Cerebellar nuclear complex (tissue), 1 donor: ENCODE results near the gene HAUS3.
"Not testable (repeated sequence)": the region's sequence is repeated elsewhere in the genome, so short reads cannot be mapped to it uniquely, and the experiment has no call there.

Experiments used
- DNase-seq, 2 experiments: peaks; one replicate each; lab custom pipeline; 2025; lab: John Stamatoyannopoulos, UW

Gene HAUS3

DNA sequence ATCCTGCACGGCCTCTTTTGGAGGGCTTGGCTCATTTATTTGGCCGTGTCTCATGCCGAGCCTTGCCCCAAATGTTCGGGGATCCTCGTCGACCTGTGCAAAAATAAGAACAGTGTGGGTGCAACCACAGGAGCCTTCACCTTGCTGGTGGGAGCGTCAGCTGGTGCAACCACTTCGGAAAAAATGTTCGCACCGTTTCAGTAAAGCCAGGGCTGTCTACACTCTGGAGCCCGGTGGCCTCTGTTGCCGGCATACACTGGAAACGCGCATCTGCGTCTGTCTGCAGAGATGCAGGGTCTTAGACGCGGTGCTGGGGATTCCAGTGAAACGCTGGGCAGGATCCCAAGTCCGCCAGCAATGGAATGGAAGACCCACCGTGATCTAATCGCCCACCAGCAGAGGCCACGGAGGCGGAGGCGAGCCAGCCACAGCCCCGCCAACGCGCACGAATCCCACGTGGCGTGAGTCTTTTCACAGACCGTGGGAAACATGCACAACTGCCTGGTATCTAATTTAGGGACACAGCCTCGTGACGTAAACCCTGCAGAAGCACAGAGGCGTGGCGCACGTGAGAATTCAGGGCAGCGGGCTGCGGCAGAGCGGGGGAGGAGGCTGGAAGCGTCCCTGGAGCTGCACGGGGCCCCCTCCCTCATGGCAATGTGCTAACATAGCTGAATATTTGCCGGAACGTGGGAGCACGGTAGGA, 33.8 kb upstream of the HAUS3 start:
- no peak for DNase-seq

- not testable (repeated sequence) for DNase-seq
Measured at GRCh38 chr4:2275044-2275397, 33.1 kb upstream of the HAUS3 start.

DNA sequence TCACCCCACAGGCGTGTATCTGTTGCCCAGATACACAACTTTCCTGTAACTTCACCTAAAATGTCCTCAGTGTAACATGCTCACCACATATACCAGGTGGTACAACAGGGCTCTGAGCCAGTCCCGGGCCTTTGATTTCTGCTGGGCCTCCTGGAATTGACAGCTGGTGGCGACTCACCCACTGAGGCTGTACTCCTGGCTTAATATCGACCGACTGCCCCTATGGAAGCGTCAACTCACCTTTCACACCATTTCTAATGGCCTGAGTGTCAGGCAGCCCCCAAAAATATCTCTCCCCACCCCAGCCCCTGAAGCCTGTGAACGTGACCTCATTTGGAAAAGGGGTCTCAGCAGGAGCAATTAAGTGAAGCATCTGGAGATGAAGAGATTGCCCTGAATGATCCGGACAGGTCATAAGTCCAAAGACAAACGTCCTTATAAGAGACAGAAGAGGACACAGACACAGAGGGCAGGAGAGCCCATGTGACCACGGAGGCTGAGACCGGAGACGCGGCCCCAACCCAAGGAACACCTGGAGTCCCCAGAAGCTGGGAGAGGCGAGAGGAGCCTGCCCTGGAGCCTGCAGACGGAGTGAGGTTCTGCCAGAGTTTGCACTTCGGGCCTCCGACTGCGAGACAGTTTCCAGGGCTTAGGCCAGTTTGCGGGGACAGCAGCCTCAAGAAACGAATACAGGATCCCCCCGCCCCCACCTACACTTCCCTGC, 32.6 kb upstream of the HAUS3 start:
- no peak for DNase-seq

DNA sequence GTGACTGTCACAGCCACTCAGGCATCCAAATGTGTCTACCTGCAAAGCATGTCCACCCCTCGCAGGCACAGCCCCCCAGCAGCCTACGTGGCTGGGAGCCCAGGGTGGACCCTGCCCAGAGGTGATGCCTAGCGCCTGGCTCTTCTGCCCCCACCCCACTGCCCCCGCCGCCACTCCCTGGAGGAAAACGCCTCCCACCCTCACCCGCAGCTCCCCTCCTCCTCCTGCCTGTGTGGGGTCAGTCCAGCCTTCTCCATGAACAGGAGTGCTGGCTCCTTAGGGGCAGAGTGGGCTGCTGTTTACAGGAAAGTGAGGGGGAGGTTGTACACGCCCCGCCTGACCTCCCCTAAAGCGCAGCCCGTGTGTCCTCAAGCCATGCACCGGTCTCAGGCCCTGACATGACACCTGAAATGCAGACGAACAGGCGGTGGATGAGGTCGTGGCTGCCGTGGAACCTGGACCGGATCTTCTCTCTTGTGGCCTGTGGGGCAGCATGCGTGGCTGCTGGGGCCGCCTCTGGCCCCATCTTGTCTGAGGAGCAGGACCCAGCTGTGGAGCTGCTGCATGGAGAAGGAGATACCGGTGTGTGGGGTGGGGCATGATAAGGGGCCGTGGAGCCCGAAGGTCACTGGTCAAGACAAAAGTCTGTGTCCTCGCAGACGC, 31.9 kb upstream of the HAUS3 start:
- DNase-seq, result no peak

DNA sequence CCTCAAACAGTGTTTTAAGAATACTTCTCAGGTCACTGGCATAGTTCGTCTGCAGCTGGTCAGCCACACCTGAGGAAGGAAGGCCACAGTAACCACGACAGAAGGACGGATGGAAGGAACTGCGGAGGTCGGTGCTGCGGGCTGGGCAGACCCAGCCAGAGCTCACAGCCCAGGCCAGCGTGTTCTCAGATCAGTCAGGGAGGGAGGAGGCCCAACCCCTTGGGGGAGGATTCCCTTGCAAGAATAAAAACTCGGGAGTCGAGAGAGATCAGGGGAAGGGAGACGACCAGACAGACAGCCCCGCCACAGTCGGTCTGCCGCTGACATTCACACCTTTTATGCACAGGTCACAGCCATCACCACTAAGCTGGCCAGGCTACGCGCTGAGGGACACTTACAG, 31.3 kb upstream of the HAUS3 start:
- no peak for DNase-seq

GRCh38 chr4:2272828-2273120, 30.9 kb upstream of the HAUS3 start:
- DNase-seq, result no peak

GRCh38 chr4:2272026-2272827, 30.3 kb upstream of the HAUS3 start:
- peak; percentile 30 to 36 for DNase-seq

DNA sequence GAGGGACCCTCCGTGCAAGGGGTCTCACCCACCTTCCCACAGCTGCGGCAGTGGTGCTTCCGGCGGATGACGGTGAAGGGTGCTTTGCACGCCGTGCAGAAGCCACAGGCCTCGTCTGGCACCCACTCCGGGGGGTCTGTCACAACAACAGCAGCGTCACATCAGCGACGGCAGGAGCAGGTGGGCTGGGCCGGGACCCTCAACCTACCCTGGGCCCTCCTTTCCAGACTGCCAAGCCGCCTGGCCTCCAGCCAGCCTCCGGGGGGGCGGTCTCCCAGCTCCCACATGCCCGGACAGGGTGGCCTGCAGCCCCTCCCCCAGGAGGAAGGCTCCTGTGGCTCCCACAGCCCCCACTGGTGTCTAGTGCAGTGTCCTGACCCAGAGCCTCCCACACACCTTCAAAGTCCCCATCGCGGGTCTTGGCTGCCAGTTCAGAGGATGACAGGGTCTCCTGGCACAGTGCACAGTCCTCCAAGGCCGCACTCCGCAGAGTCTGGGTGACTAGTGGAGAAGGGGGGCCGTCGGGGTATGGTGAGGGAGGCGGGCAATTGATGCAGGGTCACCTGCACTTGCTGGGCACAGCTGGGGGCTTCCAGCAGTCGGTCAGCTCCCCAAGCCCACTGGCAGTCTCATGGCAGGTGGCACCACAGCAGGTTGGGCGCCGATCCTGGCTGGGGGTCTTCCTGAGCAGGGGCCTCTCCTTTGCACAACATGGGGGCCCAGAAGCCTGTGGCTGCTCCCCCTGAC, 29.5 kb upstream of the HAUS3 start:
- DNase-seq, result no peak

- no peak for DNase-seq
Measured at GRCh38 chr4:2270341-2271165, 28.6 kb upstream of the HAUS3 start.

GRCh38 chr4:2269618-2270163, 27.8 kb upstream of the HAUS3 start:
- no peak for DNase-seq

DNA sequence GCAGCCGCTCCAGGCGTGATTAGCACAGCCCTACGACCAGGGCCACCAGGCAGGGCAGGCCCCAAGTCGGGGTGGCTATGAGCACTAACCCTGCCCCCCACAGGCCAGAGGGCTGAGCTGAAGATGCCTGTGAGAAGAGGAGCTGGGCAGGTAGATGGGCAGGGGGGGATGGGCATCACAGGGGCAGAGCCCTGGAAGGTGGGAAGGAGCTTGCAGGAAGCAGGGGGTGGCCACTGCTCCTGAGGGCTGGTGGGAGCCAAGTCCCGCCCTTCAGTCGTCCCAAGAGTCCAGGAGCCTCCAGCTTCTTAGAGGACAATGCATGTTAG, 27.2 kb upstream of the HAUS3 start:
- DNase-seq, result no peak

GRCh38 chr4:2268357-2269205, 26.7 kb upstream of the HAUS3 start:
- no peak for DNase-seq

DNA sequence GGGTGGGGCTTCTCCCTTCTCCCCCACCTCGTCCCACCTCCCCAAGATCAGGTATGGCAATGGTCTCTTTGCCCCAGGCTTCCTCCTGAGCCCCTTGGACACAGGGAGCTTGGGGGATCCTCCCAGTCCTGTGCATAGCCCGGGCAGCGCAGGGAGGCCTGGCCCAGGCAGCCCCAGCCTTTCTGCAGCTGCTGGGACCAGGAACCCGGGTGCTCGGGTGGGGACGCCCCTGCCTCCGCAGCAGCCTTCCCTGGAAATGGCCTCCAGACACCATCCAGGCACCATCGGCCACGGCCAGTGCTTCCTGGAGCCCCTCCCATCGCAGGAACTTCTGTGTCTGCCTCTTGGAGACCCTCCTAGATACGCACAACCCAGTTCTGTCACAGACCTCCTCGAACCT, 25.9 kb upstream of the HAUS3 start:
- DNase-seq, result no peak

DNA sequence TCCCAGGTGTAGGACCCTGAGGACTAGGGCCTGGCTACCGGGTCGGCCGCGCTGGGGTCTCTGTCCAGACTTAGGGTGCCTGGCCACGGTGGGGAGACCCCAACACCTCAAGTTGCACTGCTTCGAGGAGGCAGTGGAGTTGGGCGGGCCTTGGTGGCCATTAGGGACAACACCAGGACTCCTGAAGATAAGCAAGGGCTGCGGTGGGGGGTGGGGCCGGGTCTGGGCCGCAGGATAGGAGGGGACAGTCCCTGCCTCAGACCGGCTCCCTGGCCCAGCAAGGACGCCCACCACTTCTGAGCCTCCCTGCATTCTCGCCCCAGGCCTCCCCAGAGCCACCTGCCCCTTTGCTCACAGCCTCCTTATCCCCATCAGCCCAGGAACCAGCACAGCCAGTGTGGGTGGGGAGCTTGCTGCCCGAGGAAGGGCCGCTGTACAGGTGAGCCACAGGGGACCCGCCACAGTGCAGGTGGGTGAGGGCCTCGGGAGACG, 25.4 kb upstream of the HAUS3 start:
- no peak for DNase-seq

DNA sequence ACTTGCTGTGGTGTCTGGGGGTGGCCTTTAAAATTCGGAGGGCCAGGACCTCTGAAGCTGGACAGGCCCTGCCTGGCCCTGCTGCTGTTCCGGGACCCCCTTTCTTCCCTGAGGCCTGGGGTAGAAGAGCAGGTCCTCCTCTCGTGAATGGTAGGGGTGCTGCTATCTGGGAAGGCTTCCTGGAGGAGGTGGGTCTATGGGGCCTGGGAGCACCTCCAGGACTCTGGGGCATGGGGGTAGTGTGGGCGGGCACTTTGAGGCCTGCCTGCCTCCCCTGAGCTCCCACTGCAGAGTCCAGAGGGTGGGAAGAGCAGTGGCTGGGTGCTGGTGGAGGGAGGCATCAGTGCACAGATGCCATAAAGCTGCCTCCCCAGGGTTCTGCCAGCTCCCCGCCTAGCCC, 24.9 kb upstream of the HAUS3 start:
- no peak for DNase-seq

DNA sequence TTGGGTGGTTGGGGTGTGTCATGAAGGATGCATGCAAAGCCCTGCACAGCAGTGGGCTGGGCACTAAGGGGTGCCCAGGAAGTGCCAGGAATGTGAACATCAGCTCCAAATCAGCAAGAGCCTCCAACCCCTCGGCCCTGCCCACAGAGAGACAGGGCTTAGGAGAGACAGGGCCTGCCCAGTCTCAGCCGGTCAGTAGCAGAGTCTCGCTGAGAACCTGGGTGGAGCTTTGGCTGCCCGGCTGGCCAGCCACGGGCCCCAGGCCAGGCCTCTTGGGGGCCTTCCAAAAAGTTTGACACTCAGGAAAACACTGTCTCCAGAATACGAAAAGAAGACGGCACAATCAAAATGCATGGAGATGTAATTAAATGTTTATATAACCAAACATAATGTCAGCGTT, 24.3 kb upstream of the HAUS3 start:
- peak; percentile 6 to 43 for DNase-seq

DNA sequence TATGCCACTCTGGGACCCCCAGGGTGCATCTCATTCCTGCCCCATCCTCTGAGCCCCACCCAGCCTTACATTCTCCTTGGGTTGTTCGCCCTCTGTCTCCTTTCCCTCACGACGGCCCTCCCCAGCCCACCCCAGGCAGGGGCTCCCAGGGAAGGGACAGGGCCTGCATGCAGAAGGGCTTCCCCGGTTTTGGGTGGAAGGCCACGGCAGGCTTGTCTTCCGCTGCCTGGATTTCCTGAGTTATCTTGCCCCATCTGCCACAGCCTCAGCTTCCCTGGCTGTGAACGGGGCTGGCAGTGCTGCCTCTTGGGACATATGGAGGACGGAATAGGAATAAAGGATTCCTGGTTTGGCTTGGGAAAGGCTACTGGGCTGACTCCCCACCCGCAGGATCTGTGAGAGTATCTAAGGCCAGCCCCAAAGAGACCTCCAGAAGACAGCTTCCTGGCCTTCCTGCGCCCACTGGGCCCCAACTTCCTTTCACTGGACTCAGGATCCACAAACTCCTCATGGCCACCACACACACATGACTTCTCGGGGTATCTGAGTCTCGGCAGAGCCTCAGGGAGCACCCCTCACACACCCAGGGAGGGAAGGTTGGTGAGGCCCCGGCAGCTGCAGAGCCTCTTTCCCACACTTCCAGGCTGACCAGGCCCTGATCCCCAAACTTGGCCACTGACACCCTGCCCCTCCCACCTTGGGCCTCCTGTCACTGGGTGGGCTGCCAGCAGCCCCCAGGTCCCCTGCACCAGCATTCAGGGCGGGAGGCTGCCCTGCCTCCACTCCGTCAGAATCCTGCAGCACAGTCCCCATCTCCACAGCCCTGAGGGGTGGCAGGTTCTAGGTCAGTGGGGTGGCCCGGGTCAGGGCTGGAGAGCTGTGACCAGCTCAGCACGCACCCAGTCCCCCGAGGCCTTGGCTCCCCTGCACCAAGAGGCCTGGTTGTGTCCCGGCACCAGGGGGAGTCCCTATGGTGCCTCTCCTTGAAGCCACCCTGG, 23.5 kb upstream of the HAUS3 start:
- DNase-seq, result no peak

DNA sequence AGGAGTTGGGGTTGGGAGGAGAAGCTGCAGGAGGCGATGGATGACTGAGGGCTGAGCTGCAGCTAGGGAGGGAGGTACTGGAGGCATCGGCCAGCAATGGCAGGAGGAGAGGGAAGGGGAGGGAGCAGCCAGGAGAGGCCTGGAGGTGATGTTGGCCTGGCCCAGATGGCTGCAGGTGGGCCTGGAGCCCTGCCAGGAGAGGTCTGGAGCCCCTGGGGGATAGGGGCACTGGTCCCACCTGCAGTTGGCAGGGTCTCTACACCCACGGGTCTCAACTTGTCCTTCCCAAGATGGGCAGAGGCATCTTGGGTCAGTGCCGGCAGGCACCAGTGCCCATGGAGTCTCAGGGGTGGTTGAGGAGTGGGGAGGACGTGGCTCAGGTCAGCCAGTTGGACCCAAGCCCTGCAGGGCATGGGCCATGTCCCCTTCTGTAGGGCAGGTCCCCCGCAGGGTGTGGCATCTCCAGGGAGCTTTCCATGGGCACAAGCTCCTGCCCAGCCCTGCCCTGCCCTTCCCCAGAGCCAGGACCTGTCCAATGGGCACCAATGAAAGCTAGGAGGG, 22.6 kb upstream of the HAUS3 start:
- DNase-seq, result no peak
